DMS114 treated with DMSO at 0.1 percent for 48 hours (cell line): Measurements from ENCODE around the gene SMIM38.

Experiments used
- DNase-seq: peaks from one replicate; lab custom pipeline; 2025; ENCODE audit not compliant: unreplicated experiment; lab: John Stamatoyannopoulos, UW

SMIM38 gene

DNA sequence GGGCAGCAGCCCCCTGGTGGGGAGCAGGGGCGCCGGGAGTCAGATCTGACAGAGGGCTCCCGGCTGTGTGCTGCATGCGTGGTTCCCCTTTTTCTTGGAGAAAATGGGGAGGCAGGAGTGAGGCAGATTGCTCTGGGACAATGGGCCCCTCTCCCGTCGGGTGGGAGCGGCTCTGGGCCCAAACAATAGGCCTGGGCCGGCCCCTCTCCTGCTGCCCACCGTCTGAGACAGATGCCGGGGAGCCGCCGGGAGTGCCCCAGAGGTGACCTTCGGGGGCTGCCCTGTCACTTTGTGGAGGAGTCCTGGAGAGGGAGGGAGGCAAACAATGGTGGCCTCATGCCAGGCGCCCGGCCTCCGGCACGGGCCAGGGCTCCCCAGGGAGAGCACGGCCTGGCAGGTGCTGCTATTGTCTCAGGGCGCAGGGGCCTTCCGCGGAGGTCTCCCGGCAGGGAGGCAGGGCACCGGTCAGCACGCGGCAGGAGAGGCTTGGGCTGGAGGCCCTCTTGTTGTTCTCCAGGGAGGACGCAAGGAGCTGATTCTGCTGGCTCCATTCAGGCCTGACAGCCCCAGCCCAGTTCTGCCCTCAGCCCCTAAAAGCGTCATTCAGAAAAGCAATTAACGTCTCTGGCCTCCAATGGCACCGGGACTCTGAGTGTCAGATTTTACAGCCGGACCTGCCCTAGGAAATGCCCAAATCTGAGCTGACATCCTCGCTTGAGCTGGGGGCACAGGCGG lies 44.8 kb downstream of the SMIM38 start:
- no peak for DNase-seq

- no peak for DNase-seq
These were observed 45.3 kb downstream of the SMIM38 start for GRCh38 chr11:69201066-69201365.

DNA sequence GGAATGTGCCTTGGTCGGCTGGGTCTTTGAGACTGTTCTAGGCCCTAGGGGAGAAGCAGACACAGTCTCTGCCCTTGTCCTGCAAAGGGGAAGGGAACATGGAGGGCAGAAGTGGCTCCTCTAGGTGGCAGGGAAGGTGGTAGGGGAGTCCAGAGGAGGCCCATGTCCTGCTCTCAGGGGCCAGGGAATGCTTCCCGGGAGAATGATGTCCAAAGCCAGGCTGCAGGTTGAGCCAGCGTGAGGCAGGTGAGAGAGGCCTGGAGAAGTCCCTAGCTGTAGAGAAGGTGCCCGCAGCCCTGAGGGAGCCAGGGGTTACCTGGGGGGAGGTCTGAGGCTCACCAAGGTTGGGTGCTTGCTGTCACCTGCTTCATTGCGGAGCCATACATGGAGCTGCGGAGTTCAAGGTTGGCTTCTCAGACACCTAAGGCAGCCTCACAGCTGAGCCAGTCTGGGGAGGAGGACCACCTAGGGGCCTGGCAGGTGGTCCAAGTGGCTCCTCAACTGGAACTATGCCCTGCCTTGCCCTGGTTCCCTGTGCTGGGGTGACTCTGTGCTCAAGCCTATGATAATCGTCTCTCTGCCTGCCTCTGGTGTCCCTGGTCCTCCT lies 46.1 kb downstream of the SMIM38 start:
- no peak for DNase-seq

GRCh38 chr11:69202511-69203221 lies 46.9 kb downstream of the SMIM38 start:
- DNase-seq: no peak

GRCh38 chr11:69203381-69203780 lies 47.6 kb downstream of the SMIM38 start:
- no peak for DNase-seq

DNA sequence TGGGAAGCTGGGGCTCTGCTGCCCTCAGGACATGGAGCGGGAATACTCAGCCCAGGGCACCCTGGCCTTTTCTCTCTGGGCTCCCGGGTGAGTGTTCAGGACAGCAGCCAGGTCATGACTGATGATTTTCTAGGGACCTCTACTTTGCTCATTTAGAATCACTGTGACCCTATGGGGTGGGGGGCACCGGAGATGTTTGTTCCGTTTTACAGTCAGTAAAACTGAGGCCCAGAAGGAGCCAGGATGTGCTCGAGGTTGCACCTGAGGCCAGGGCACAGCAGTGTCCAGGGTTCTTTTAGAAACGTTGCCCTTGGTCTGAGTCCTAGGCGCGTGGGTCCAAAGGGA lies 48.1 kb downstream of the SMIM38 start:
- no peak for DNase-seq

GRCh38 chr11:69204246-69204940 lies 48.7 kb downstream of the SMIM38 start:
- no peak for DNase-seq

GRCh38 chr11:69204941-69205742 lies 49.4 kb downstream of the SMIM38 start:
- DNase-seq: no peak
